Activated T-cell treated with anti-CD3 and anti-CD28 coated beads, Interleukin-2, amount 50 U/mL, for 4 hours (primary cell): ENCODE measurements around the gene SPOPL. TPM values are rescaled to one million over a fixed set of nuclear protein-coding genes. Genes with fewer than 3 reads are reported as not detected.

Source experiments
- ATAC-seq, 2 donors: fragments of 200-7000 bp; cut with Tn5 transposase; one replicate each; pipeline ENCODE4 v1.10.0; 2021
- DNase-seq: peaks from one replicate; pipeline ENCODE4 v3.0.0-alpha.2; 2020
- H3K27me3 Mint-ChIP-seq: one replicate; pipeline ENCODE4 v1.8.0; 2021; ENCODE audit warnings: low read depth, mixed read lengths
- H3K36me3 Mint-ChIP-seq: one replicate; pipeline ENCODE4 v1.8.0; 2022; ENCODE audit warnings: mixed read lengths; ENCODE audit not compliant: insufficient read depth
- H3K4me1 Mint-ChIP-seq: one replicate; pipeline ENCODE4 v1.8.0; 2021; ENCODE audit warnings: low read depth, mixed read lengths
- H3K4me3 Mint-ChIP-seq: one replicate; pipeline ENCODE4 v1.8.0; 2021; ENCODE audit warnings: mild to moderate bottlenecking, moderate library complexity, mixed read lengths
- H3K9me3 Mint-ChIP-seq: one replicate; pipeline ENCODE4 v1.8.0; 2021; ENCODE audit warnings: mixed read lengths
- total RNA-seq, 3 donors: library from RNA; stranded (reverse); gene quantifications; one replicate each; pipeline ENCODE4 v1.2.1, GENCODE V29; 2021

The SPOPL gene
- total RNA-seq, 3 donors from 2014 or later: 18.7 to 23.8 (median 22.7) TPM

DNA sequence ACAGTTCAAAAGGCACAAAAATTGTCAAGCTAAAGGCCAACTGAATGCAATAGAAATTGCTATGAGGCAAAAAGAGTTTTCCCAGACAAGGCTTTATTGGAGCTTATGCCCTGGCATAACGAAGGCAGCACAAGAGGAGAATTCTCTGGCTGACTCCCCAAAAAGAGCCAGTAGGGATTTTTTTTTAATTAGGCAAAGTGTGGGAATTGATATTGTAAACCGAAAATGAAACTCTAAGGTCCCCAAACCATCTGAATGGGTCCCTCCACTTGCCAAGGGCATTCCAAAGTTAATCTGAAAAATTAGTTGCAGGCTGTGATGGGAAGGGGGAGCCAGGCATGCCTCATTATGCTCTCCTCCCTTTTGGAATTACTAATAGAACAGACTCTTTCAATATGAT is 118.9 kb downstream of the SPOPL start:
- H3K36me3 Mint-ChIP-seq: no peaks in the 10 kb centered on the region
- H3K9me3 Mint-ChIP-seq: no peaks in the 10 kb centered on the region
- DNase-seq (no peak), ATAC-seq (no peak)
- H3K27me3 Mint-ChIP-seq: peaks cover 17% of the 10 kb centered on the region
- H3K4me1 Mint-ChIP-seq: no peaks in the 10 kb centered on the region
- H3K4me3 Mint-ChIP-seq: no peak overlapping the region

DNA sequence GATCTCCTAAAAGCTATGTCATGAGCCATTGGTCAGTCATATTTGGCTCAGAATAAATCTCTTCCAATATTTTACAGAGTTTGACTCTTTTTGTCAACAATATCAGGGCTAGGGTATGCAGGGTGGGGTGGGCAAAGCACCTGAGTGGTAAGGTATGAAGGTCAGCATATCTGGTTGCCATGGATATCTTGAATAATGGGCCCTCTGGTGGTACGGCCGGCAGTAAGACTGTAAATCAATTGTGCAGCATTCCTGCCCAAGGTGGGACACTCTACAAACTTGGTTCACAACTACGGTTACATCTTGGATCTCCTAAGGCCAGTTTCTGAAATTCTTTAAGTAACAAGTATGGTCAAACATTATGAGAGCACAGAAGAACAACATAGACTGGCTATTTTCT is 119.6 kb downstream of the SPOPL start:
- Mint-ChIP-seq H3K9me3 (no peaks in the 10 kb centered on the region), H3K4me3 (no peak overlapping the region), H3K36me3 (no peaks in the 10 kb centered on the region), H3K27me3 (peaks cover 17% of the 10 kb centered on the region), H3K4me1 (no peaks in the 10 kb centered on the region)
- DNase-seq (no peak), ATAC-seq (no peak)

DNA sequence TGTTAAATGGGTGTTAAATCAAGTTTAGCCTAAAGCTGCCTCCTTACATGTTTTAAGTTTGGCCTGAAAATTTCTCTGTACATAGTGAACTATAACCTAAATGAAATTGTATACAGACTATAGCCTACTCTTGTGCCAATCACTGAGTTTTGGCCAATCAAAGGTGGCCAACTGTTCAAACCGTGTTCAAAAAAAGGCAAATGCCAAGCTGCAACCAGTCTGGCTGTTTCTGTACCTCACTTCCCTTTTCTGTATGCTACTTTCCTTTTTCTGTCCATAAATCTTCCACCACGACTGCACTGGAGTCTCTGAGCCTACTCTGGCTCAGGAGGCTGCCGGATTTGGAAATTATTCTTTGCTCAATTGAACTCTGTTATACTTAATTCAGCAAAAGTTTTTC is 121.0 kb downstream of the SPOPL start:
- H3K9me3 Mint-ChIP-seq: no peaks in the 10 kb centered on the region
- ATAC-seq: no peak
- H3K4me3 Mint-ChIP-seq: no peak overlapping the region
- H3K4me1 Mint-ChIP-seq: no peaks in the 10 kb centered on the region
- DNase-seq: no peak
- H3K27me3 Mint-ChIP-seq: peaks cover 14% of the 10 kb centered on the region
- H3K36me3 Mint-ChIP-seq: no peaks in the 10 kb centered on the region
